Liver (tissue), 9 donors: Measurements from ENCODE around the gene RPTOR. TPM values are rescaled to one million over a fixed set of nuclear protein-coding genes. Genes with fewer than 3 reads are reported as not detected.

Source experiments
- DNase-seq: peaks from one replicate; pipeline ENCODE4 v3.0.0-alpha.2; 2017; ENCODE audit warnings: low spot score
- H3K27ac ChIP-seq, 2 donors: one replicate each; pipeline ENCODE4 v1.7.0; 2013; ENCODE audit warnings: inconsistent platforms in 2 of 2, low read length in 2 of 2, control low read depth in 1 of 2, low read depth in 1 of 2, mild to moderate bottlenecking in 1 of 2
- H3K27me3 ChIP-seq, 4 donors: one replicate each; pipeline versions ENCODE4 v1.6.1 to v1.7.0; 2013; ENCODE audit warnings: low read length in 3 of 4, inconsistent platforms in 1 of 4, mild to moderate bottlenecking in 1 of 4, moderate library complexity in 1 of 4; ENCODE audit not compliant: control insufficient read depth in 4 of 4, insufficient read depth in 4 of 4
- H3K36me3 ChIP-seq, 4 donors: one replicate each; pipeline versions ENCODE4 v1.6.1 to v1.7.0; 2013; ENCODE audit warnings: low read length in 3 of 4, mild to moderate bottlenecking in 3 of 4, low read depth in 1 of 4, moderate library complexity in 1 of 4; ENCODE audit not compliant: control insufficient read depth in 4 of 4, insufficient read depth in 3 of 4
- H3K4me1 ChIP-seq, 4 donors: one replicate each; pipeline versions ENCODE4 v1.6.1 to v1.7.0; 2013; ENCODE audit warnings: low read length in 3 of 4, mild to moderate bottlenecking in 3 of 4, moderate library complexity in 1 of 4; ENCODE audit not compliant: control insufficient read depth in 4 of 4, insufficient read depth in 4 of 4
- H3K4me3 ChIP-seq, 3 donors: one replicate each; pipeline versions ENCODE4 v1.6.1 to v1.7.0; 2013; ENCODE audit warnings: low read length in 3 of 3, control low read depth in 1 of 3, low read depth in 1 of 3, mild to moderate bottlenecking in 1 of 3
- H3K9ac ChIP-seq, 2 donors: one replicate each; pipeline ENCODE4 v1.7.0; 2013; ENCODE audit warnings: low read length in 2 of 2, mild to moderate bottlenecking in 2 of 2, moderate library complexity in 2 of 2, control low read depth in 1 of 2, low read depth in 1 of 2
- H3K9me3 ChIP-seq, 4 donors: one replicate each; pipeline versions ENCODE4 v1.6.1 to v1.7.0; 2013; ENCODE audit warnings: low read length in 3 of 4; ENCODE audit not compliant: control insufficient read depth in 4 of 4
- EGR1 ChIP-seq, 2 donors: IDR thresholded peaks; 2 replicates each; pipeline ENCODE4 v1.6.1; 2016 to 2018; ENCODE audit warnings: antibody characterized with exemption in 2 of 2, low read depth in 2 of 2
- FOXA1 ChIP-seq: IDR thresholded peaks from 2 replicates; pipeline ENCODE4 v1.6.1; 2016; ENCODE audit warnings: antibody characterized with exemption
- FOXA2 ChIP-seq: IDR thresholded peaks from 2 replicates; pipeline ENCODE4 v1.6.1; 2016; ENCODE audit warnings: antibody characterized with exemption
- GABPA ChIP-seq, 2 donors: IDR thresholded peaks in 1 of 2; conservative IDR thresholded peaks in 1 of 2; 2 replicates each; pipeline ENCODE4 v1.6.1; 2016; ENCODE audit warnings: antibody characterized with exemption in 2 of 2, mild to moderate bottlenecking in 1 of 2, moderate library complexity in 1 of 2
- HNF4A ChIP-seq, 2 donors: conservative IDR thresholded peaks; 2 replicates each; pipeline ENCODE4 v1.6.1; 2016; ENCODE audit warnings: antibody characterized with exemption in 2 of 2, mild to moderate bottlenecking in 2 of 2
- HNF4G ChIP-seq: IDR thresholded peaks from 2 replicates; pipeline ENCODE4 v1.6.1; 2016; ENCODE audit warnings: antibody characterized with exemption
- JUND ChIP-seq, 2 donors: IDR thresholded peaks; 2 replicates each; pipeline ENCODE4 v1.6.1; 2016; ENCODE audit warnings: antibody characterized with exemption in 2 of 2
- NR2F2 ChIP-seq: IDR thresholded peaks from 2 replicates; pipeline ENCODE4 v1.6.1; 2016; ENCODE audit warnings: antibody characterized with exemption
- RAD21 ChIP-seq, 2 donors: IDR thresholded peaks; 2 replicates each; pipeline ENCODE4 v1.6.1; 2016; ENCODE audit warnings: antibody characterized with exemption in 2 of 2, mild to moderate bottlenecking in 2 of 2
- RXRA ChIP-seq, 2 donors: IDR thresholded peaks; 2 replicates each; pipeline ENCODE4 v1.6.1; 2017 to 2018; ENCODE audit warnings: antibody characterized with exemption in 2 of 2, mild to moderate bottlenecking in 1 of 2
- SP1 ChIP-seq: IDR thresholded peaks from 2 replicates; pipeline ENCODE4 v1.6.1; 2018; ENCODE audit warnings: antibody characterized with exemption, mild to moderate bottlenecking
- TAF1 ChIP-seq: conservative IDR thresholded peaks from 2 replicates; pipeline ENCODE4 v1.6.1; 2016; ENCODE audit warnings: antibody characterized with exemption, mild to moderate bottlenecking
- YY1 ChIP-seq: IDR thresholded peaks from 2 replicates; pipeline ENCODE4 v1.6.1; 2016; ENCODE audit warnings: antibody characterized with exemption, mild to moderate bottlenecking
- WGBS: extraction: QIAGEN DNeasy Blood & Tissue Kit; methylation state at CpG from one replicate; pipeline ENCODE4 v1.1.7; 2013; 5-methylcytosine and 5-hydroxymethylcytosine counted together
- polyA plus RNA-seq, 2 donors: library from polyadenylated mRNA; stranded (reverse) in 1 of 2; unstranded in 1 of 2; fragments of 200-250 nt in 1 of 2; fragments of >200 nt in 1 of 2; fragmentation: Nextera tagmentation in 1 of 2; extraction: Ambion mirVana in 1 of 2; gene quantifications; one replicate each; pipeline versions ENCODE4 v1.2.1 to v1.2.3, GENCODE V29; 2013 to 2015
- total RNA-seq, 2 donors: library from RNA; depleted of rRNA; stranded (reverse); fragments of >200 nt; gene quantifications; one replicate each; pipeline ENCODE4 v1.2.3, GENCODE V29; 2014
- TF ChIP-seq, protein P1 (sequence below): IDR thresholded peaks from 2 replicates; pipeline ENCODE4 v1.6.1; 2016; ENCODE audit warnings: antibody characterized with exemption, mild to moderate bottlenecking
- TF ChIP-seq, protein P2 (sequence below): fragments of 150-350 bp; IDR thresholded peaks from 2 replicates; pipeline ENCODE4 v1.5.1; 2017; ENCODE audit warnings: improper control_type of control experiment, low read depth, low read length; ENCODE audit not compliant: missing input control
- TF ChIP-seq, protein P3 (sequence below): IDR thresholded peaks from 2 replicates; pipeline ENCODE4 v1.6.1; 2016; ENCODE audit warnings: antibody characterized with exemption
- TF ChIP-seq, protein P4 (sequence below): IDR thresholded peaks from 2 replicates; pipeline ENCODE4 v1.6.1; 2016; ENCODE audit warnings: antibody characterized with exemption
- donor health status: healthy.
- donor health status: healthy.
- donor health status: healthy.
- donor health status: healthy.
- donor health status: healthy.

Gene RPTOR
- total and polyA plus RNA-seq, 4 donors: 4.8 to 25.4 (median 11.6) TPM

DNA sequence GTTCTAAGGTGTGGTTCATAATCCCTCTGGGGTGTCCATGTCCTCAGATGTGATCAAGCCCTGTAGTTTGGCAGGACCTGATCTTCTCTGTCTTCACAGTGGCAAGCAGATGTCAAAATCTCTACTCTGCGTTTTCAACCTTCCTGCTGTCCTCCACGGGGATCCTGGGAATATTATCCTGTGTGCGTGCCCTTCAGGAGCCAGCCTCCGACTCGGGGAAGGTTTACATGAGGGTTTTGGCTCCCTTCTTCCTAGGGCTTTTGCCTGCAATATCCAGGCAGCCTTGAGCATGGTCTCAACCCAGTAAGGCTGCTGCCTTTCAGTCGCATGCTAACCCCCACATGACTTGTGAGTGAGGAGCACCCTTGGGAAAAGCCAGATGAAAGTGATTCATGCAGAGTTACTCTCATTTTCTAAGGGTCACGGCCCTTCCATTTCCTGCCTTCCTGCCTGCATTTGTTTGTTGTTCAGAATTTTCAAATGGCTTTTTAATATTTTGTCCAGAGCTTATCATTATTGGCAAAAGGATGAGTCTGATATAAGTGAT lies 244.8 kb downstream of the RPTOR start:
- TF ChIP-seq TAF1 (no peak), EGR1 (IDR thresholded peaks at IDR 0.05; ENCODE audit: low read depth in 2 of 2) (no peak), RXRA (IDR thresholded peaks at IDR 0.05) (peak in 1 of 2 donors; percentile 9), YY1 (no peak), SP1 (no peak), HNF4G (no peak), FOXA2 (no peak), GABPA (IDR thresholded peaks at IDR 0.05 in 1 of 2, conservative IDR thresholded peaks at IDR 0.05 in 1 of 2) (no peak), NR2F2 (peak; percentile 89), RAD21 (IDR thresholded peaks at IDR 0.05) (no peak), JUND (IDR thresholded peaks at IDR 0.05) (no peak), FOXA1 (no peak), HNF4A (conservative IDR thresholded peaks at IDR 0.05) (no peak)
- TF ChIP-seq, protein P1, sequence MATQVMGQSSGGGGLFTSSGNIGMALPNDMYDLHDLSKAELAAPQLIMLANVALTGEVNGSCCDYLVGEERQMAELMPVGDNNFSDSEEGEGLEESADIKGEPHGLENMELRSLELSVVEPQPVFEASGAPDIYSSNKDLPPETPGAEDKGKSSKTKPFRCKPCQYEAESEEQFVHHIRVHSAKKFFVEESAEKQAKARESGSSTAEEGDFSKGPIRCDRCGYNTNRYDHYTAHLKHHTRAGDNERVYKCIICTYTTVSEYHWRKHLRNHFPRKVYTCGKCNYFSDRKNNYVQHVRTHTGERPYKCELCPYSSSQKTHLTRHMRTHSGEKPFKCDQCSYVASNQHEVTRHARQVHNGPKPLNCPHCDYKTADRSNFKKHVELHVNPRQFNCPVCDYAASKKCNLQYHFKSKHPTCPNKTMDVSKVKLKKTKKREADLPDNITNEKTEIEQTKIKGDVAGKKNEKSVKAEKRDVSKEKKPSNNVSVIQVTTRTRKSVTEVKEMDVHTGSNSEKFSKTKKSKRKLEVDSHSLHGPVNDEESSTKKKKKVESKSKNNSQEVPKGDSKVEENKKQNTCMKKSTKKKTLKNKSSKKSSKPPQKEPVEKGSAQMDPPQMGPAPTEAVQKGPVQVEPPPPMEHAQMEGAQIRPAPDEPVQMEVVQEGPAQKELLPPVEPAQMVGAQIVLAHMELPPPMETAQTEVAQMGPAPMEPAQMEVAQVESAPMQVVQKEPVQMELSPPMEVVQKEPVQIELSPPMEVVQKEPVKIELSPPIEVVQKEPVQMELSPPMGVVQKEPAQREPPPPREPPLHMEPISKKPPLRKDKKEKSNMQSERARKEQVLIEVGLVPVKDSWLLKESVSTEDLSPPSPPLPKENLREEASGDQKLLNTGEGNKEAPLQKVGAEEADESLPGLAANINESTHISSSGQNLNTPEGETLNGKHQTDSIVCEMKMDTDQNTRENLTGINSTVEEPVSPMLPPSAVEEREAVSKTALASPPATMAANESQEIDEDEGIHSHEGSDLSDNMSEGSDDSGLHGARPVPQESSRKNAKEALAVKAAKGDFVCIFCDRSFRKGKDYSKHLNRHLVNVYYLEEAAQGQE: no peak
- TF ChIP-seq, protein P2, sequence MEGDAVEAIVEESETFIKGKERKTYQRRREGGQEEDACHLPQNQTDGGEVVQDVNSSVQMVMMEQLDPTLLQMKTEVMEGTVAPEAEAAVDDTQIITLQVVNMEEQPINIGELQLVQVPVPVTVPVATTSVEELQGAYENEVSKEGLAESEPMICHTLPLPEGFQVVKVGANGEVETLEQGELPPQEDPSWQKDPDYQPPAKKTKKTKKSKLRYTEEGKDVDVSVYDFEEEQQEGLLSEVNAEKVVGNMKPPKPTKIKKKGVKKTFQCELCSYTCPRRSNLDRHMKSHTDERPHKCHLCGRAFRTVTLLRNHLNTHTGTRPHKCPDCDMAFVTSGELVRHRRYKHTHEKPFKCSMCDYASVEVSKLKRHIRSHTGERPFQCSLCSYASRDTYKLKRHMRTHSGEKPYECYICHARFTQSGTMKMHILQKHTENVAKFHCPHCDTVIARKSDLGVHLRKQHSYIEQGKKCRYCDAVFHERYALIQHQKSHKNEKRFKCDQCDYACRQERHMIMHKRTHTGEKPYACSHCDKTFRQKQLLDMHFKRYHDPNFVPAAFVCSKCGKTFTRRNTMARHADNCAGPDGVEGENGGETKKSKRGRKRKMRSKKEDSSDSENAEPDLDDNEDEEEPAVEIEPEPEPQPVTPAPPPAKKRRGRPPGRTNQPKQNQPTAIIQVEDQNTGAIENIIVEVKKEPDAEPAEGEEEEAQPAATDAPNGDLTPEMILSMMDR: no peak
- TF ChIP-seq, protein P3, sequence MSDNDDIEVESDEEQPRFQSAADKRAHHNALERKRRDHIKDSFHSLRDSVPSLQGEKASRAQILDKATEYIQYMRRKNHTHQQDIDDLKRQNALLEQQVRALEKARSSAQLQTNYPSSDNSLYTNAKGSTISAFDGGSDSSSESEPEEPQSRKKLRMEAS: no peak
- TF ChIP-seq, protein P4, sequence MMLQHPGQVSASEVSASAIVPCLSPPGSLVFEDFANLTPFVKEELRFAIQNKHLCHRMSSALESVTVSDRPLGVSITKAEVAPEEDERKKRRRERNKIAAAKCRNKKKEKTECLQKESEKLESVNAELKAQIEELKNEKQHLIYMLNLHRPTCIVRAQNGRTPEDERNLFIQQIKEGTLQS: no peak
- peak overlapping the region in 1 of 2 donors; percentile 6 for H3K27ac ChIP-seq
- H3K27me3 ChIP-seq: no peaks in the 10 kb centered on the region
- H3K36me3 ChIP-seq: no peaks in the 10 kb centered on the region
- H3K9me3 ChIP-seq: no peaks in the 10 kb centered on the region
- H3K4me3 ChIP-seq: no peak overlapping the region
- no peak overlapping the region for H3K9ac ChIP-seq
- WGBS: 76% methylated on average over 7 of the region's 7 CpGs
- H3K4me1 ChIP-seq: peaks cover 0 to 5% (median 2%) of the 10 kb centered on the region in 4 donors
- no peak for DNase-seq

DNA sequence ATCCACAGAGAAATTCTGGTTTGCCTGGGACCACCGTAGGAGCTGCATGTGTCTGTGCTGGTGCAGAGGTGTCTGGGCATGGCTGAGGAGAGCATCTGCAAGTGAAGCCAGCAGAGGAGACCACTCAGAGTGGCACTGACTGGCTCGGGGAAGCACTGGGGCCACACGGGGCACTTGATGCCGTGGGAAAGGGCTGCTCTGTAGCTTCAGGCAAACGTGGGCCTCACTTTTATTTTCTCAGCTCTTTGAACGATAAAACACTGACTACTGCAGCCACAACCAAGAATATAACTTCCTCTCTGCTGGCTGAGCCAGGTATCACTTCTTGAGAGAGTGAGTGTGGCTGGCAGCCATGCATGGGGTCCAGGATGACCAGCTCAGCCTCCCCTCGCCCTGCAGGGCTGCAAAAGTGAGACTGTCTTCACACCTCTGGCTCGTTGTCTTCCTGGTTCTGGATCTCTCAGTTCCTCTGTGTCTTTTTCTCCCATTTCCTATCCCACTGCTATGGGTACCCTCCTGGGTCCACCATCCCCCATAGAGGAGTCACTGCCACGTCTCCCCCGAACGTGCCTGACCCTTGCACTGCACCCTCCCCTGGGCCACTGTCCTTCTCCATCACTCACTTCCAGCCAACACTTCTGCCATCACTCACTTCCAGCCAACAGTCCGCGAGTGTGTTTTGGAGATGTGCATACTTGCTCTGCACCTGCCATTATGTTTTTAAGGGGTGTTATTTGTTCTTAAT lies 245.6 kb downstream of the RPTOR start:
- Histone ChIP-seq H3K4me1 (peaks cover 0 to 5% (median 2%) of the 10 kb centered on the region in 4 donors), H3K27ac (peak overlapping the region in 1 of 2 donors; percentile 49)

More for the DNA sequence above, 245.6 kb downstream of the RPTOR start:
- 83% methylated on average over 13 of the region's 13 CpGs for WGBS
- no peak for DNase-seq
- Histone ChIP-seq H3K9me3 (no peaks in the 10 kb centered on the region), H3K4me3 (no peak overlapping the region), H3K27me3 (no peaks in the 10 kb centered on the region), H3K36me3 (no peaks in the 10 kb centered on the region), H3K9ac (no peak overlapping the region)
- TF ChIP-seq FOXA1 (no peak), NR2F2 (no peak), FOXA2 (no peak)
